HepG2 (cell line): ENCODE data around the gene CAND1. TPM values are rescaled to one million over a fixed set of nuclear protein-coding genes. Genes with fewer than 3 reads are reported as not detected.

Source experiments
- ATAC-seq: fragments of 200-7000 bp; cut with Tn5 transposase; 3 replicates; pipeline ENCODE4 v1.9.1; 2020; ENCODE audit warnings: mild to moderate bottlenecking, moderate library complexity
- BruUV-seq: library from RNA; stranded (reverse); fragments of 400-500 nt; replicated peaks from 2 replicates; lab custom pipeline; 2021; lab: Mats Ljungman, UMichigan
- CTCF ChIA-PET: fragments of 300-600 bp; formaldehyde crosslinking; extraction: SDS; loops from one replicate; lab custom pipeline; 2021; ENCODE audit warnings: low total read pairs, inconsistent platforms, low intra/inter-chr PET ratio; lab: Yijun Ruan, JAX
- POLR2A ChIA-PET: fragments of 350-600 bp; sonication (Branson Sonifier 250); formaldehyde crosslinking; loops from one replicate; lab custom pipeline; 2020; ENCODE audit warnings: antibody characterized with exemption, inconsistent platforms; lab: Yijun Ruan, JAX
- DNase-seq: peaks from one replicate; pipeline ENCODE4 v3.0.0-alpha.2; 2015; ENCODE audit warnings: low spot score
- FAIRE-seq: peaks from 3 replicates; lab custom pipeline; 2011; peaks lifted over from hg19 to GRCh38; lab: Jason Lieb, UNC
- H2AFZ ChIP-seq: one replicate; pipeline ENCODE4 v1.6.1; 2011; ENCODE audit warnings: low read length, inconsistent platforms
- H3K27ac ChIP-seq: fragments of 300-600 bp; 3 replicates; pipeline ENCODE4 v1.8.0; 2011; ENCODE audit warnings: mixed run types, mild to moderate bottlenecking, mixed read lengths, low read length, inconsistent platforms; ENCODE audit not compliant: insufficient read depth; ENCODE audit errors: extremely low read length
- H3K27me3 ChIP-seq, 2 experiments: fragments of 200-600 bp in 1 of 2; 2 replicates in 1 of 2; 3 replicates in 1 of 2; pipeline versions ENCODE4 v1.6.0 to v1.8.0; 2011; ENCODE audit warnings: low read length in 2 of 2, mild to moderate bottlenecking in 2 of 2, moderate library complexity in 2 of 2, inconsistent platforms in 1 of 2; ENCODE audit not compliant: insufficient read depth in 2 of 2, control insufficient read depth in 1 of 2
- H3K36me3 ChIP-seq, 2 experiments: fragments of 200-600 bp in 1 of 2; replicated peaks in 1 of 2; 2 replicates in 1 of 2; 3 replicates in 1 of 2; pipeline versions ENCODE4 v1.5.1 to v1.8.0; 2011; ENCODE audit warnings: low read length in 2 of 2, inconsistent platforms in 1 of 2; ENCODE audit not compliant: insufficient read depth in 2 of 2, control insufficient read depth in 1 of 2
- H3K4me1 ChIP-seq: 2 replicates; pipeline ENCODE4 v1.5.1; 2012; ENCODE audit warnings: low read length, inconsistent platforms; ENCODE audit not compliant: insufficient read depth
- H3K4me2 ChIP-seq: 2 replicates; pipeline ENCODE4 v1.6.0; 2011; ENCODE audit warnings: low read depth, low read length, inconsistent platforms
- H3K4me3 ChIP-seq, 3 experiments: fragments of 200-600 bp in 1 of 3; sonication (generic), shearing (Covaris generic) in 1 of 3; replicated peaks in 1 of 3; 2 replicates each; pipeline ENCODE4 v1.5.1; 2011 to 2016; ENCODE audit warnings: low read length in 3 of 3, inconsistent platforms in 2 of 3, low read depth in 2 of 3, mild to moderate bottlenecking in 2 of 3, control low read depth in 1 of 3, mixed read lengths in 1 of 3; ENCODE audit not compliant: insufficient read depth in 1 of 3
- H3K79me2 ChIP-seq: one replicate; pipeline ENCODE4 v1.6.1; 2011; ENCODE audit warnings: low read length, inconsistent platforms; ENCODE audit not compliant: insufficient read depth
- H3K9ac ChIP-seq: 2 replicates; pipeline ENCODE4 v1.6.0; 2011; ENCODE audit warnings: mild to moderate bottlenecking, low read depth, low read length, inconsistent platforms; ENCODE audit not compliant: insufficient read depth
- H3K9me3 ChIP-seq: 2 replicates; pipeline ENCODE4 v1.5.1; 2012; ENCODE audit warnings: mild to moderate bottlenecking, low read length
- H4K20me1 ChIP-seq: 2 replicates; pipeline ENCODE4 v1.6.0; 2011; ENCODE audit warnings: inconsistent platforms, mild to moderate bottlenecking, low read length, moderate library complexity; ENCODE audit not compliant: insufficient read depth
- ARID2 ChIP-seq: sonication (generic); formaldehyde crosslinking; IDR thresholded peaks from 2 replicates; pipeline ENCODE4 v1.8.1; 2022; ENCODE audit warnings: mild to moderate bottlenecking, missing genetic modification reagents, borderline replicate concordance
- FOXM1 ChIP-seq: sonication (generic); formaldehyde crosslinking; IDR thresholded peaks from 2 replicates; pipeline ENCODE4 v1.5.0; 2020; ENCODE audit warnings: missing genetic modification reagents
- GPN1 ChIP-seq: sonication (generic); formaldehyde crosslinking; IDR thresholded peaks from 2 replicates; pipeline ENCODE4 v1.5.1; 2020; ENCODE audit warnings: missing genetic modification reagents, borderline replicate concordance
- ONECUT2 ChIP-seq: sonication (generic); formaldehyde crosslinking; IDR thresholded peaks from 2 replicates; pipeline ENCODE4 v1.4.0; 2020; ENCODE audit warnings: missing genetic modification reagents
- POLR2A ChIP-seq, 2 experiments: IDR thresholded peaks; 2 replicates each; pipeline ENCODE4 v1.6.1; 2011; ENCODE audit warnings: low read depth in 2 of 2, low read length in 2 of 2, mild to moderate bottlenecking in 1 of 2, moderate library complexity in 1 of 2; ENCODE audit not compliant: insufficient read depth in 1 of 2
- TCF7L2 ChIP-seq: IDR thresholded peaks from 2 replicates; pipeline ENCODE4 v1.6.1; 2011; ENCODE audit warnings: mild to moderate bottlenecking, low read depth, low read length, moderate library complexity
- ZMYM2 ChIP-seq: sonication (generic); formaldehyde crosslinking; IDR thresholded peaks from 2 replicates; pipeline ENCODE4 v1.8.0; 2022; ENCODE audit warnings: mild to moderate bottlenecking, missing genetic modification reagents
- ZNF280D ChIP-seq: sonication (generic); formaldehyde crosslinking; IDR thresholded peaks from 2 replicates; pipeline ENCODE4 v1.5.1; 2020; ENCODE audit warnings: mild to moderate bottlenecking, missing genetic modification reagents
- ZNF512B ChIP-seq: sonication (generic); formaldehyde crosslinking; IDR thresholded peaks from 2 replicates; pipeline ENCODE4 v1.5.1; 2020; ENCODE audit warnings: missing genetic modification reagents, mild to moderate bottlenecking, borderline replicate concordance
- ZNF792 ChIP-seq: IDR thresholded peaks from 2 replicates; pipeline ENCODE4 v1.6.1; 2016
- WGBS: methylation state at CpG from one replicate; pipeline ENCODE4 v1.1.6; 2017; ENCODE audit warnings: low lambda C conversion rate; 5-methylcytosine and 5-hydroxymethylcytosine counted together
- in situ Hi-C: cut with HindIII; loops from 2 replicates; pipeline ENCODE4 v1.10.0; 2017; ENCODE audit warnings: low pct_unique_long_range_greater_than_20kb; ENCODE audit not compliant: extremely low pct_ligation_motif_present
- intact Hi-C: fragments of 100-400 bp; cut with micrococcal nuclease; formaldehyde crosslinking; loops from one replicate; pipeline ENCODE4 v1.10.0; 2022; ENCODE audit not compliant: unreplicated experiment
- polyA plus RNA-seq, 8 experiments: library from polyadenylated mRNA; depleted of rRNA in 3 of 8; stranded (reverse) in 7 of 8; unstranded in 1 of 8; fragments of >200 nt; fragmentation: Illumina TruSeq in 4 of 8; extraction: Trizol in 4 of 8; gene quantifications; 2 replicates each; pipeline versions ENCODE4 v1.2.1 to v1.2.3, GENCODE V29; 2011 to 2016; ENCODE audit warnings: low read depth in 4 of 8, missing spikeins in 1 of 8, mixed read lengths in 1 of 8; ENCODE audit not compliant: insufficient read depth in 1 of 8
- total RNA-seq, 5 experiments: library from RNA; depleted of rRNA; stranded (reverse); fragments of >200 nt; fragmentation: Illumina TruSeq; extraction: Trizol; gene quantifications; 2 replicates each; pipeline ENCODE4 v1.2.3, GENCODE V29; 2016; ENCODE audit warnings: low read depth in 1 of 5

CAND1 gene
- total and polyA plus RNA-seq, 2 of the 13 experiments (the other 11 are each of a cell fraction or from before 2014, with no cell fraction given): 56.2 to 138 TPM

- Histone ChIP-seq H3K27me3 (no peaks in the 10 kb centered on the region), H3K4me2 (no peak overlapping the region), H3K9me3 (no peaks in the 10 kb centered on the region), H3K4me1 (no peaks in the 10 kb centered on the region), H3K79me2 (no peaks in the 10 kb centered on the region), H3K27ac (no peak overlapping the region), H3K36me3 (peaks cover 8 to 54% of the 10 kb centered on the region in 2 experiments), H3K4me3 (no peak overlapping the region), H2AFZ (no peak overlapping the region), H3K9ac (no peak overlapping the region), H4K20me1 (0 out of 2 replicates have a peak, but pooled peaks cover 2% of the 10 kb centered on the region)
- FAIRE-seq (no peak), ATAC-seq (no peak), DNase-seq (no peak)
- WGBS: 84% methylated on average over 2 of the region's 2 CpGs
- BruUV-seq: no TSS peak
- in situ Hi-C loops: no loop called here
- intact Hi-C loops: no loop called here
- ChIA-PET CTCF (no interaction called here), POLR2A (interaction anchor here (0.9 kb wide), 1 partner anchor 30 kb away, joined by 3 read pairs; no protein-coding TSS in a partner anchor)
- TF ChIP-seq TCF7L2 (no peak), ZNF792 (CRISPR knock-in tag) (no peak), ZMYM2 (no peak), FOXM1 (CRISPR knock-in tag) (no peak), ARID2 (CRISPR knock-in tag) (no peak), ZNF512B (CRISPR knock-in tag) (no peak), ONECUT2 (CRISPR knock-in tag) (no peak), GPN1 (CRISPR knock-in tag) (no peak), ZNF280D (no peak), POLR2A (IDR thresholded peaks at IDR 0.05; ENCODE audit: insufficient read depth in 1 of 2, low read depth in 2 of 2, low read length in 2 of 2) (no peak)
Observed at GRCh38 chr12:67299526-67299925, 30.4 kb downstream of the CAND1 start.
